Measurements from ENCODE around the gene RPS16. TPM values are rescaled to one million over a fixed set of nuclear protein-coding genes. Genes with fewer than 3 reads are reported as not detected.

The RPS16 gene
- total and polyA plus RNA-seq, 9 of the 15 experiments (the other 6 are each of a cell fraction or from before 2014, with no cell fraction given), result 82.6 to 3,671 (median 2,204) TPM

- peak; percentile 89 to 93 for TF ChIP-seq MAZ (CRISPR knock-in tag; conservative IDR thresholded peaks at IDR 0.05 in 1 of 2, IDR thresholded peaks at IDR 0.05 in 1 of 2)
- peak; percentile 95 for TF ChIP-seq ETS2 (tag; IDR thresholded peaks at IDR 0.05; ENCODE audit: borderline replicate concordance, poor library complexity, severe bottlenecking)
- TF ChIP-seq E2F1 (CRISPR knock-in tag; IDR thresholded peaks at IDR 0.05), result peak; percentile 79
- TF ChIP-seq KLF6 (CRISPR knock-in tag; IDR thresholded peaks at IDR 0.05; ENCODE audit: borderline replicate concordance), result peak; percentile 73; the same call in 1 of the 2 replicates
- peak; percentile 100 for TF ChIP-seq ZBTB7A (IDR thresholded peaks at IDR 0.05; ENCODE audit: borderline replicate concordance, control insufficient read depth, low read depth, low read length)
- peak; percentile 72 for TF ChIP-seq FOS (IDR thresholded peaks at IDR 0.05; ENCODE audit: extremely low read depth, insufficient read length)
- peak; percentile 27 for TF ChIP-seq POLR2B (IDR thresholded peaks at IDR 0.05; ENCODE audit: low read depth, partially characterized antibody)
- no peak for TF ChIP-seq RBM39 (optimal IDR thresholded peaks at IDR 0.05; ENCODE audit: low read depth, low read length)
- TF ChIP-seq DEAF1 (CRISPR knock-in tag; IDR thresholded peaks at IDR 0.05), result 0 out of 2 replicates have a peak, but pooled peaks have one; percentile 9
- no peak for TF ChIP-seq SMARCE1 (IDR thresholded peaks at IDR 0.05)
- TF ChIP-seq ZFX (CRISPR knock-in tag; IDR thresholded peaks at IDR 0.05), result no peak
- no peak for TF ChIP-seq FOXP4 (CRISPR knock-in tag; IDR thresholded peaks at IDR 0.05; ENCODE audit: borderline replicate concordance)
These were observed 23.5 kb downstream of the RPS16 start, which contains the start of gene PLEKHG2 (continued) for GRCh38 chr19:39412100-39412866.

Data from K562 (cell line).